HG03432 (cell line): ENCODE data around the gene TMC5.
"Not testable (repeated sequence)": the region's sequence is repeated elsewhere in the genome, so short reads cannot be mapped to it uniquely, and the experiment has no call there.

ENCODE experiments used
- ATAC-seq: cut with Tn5 transposase; IDR thresholded peaks from one replicate; pipeline ENCODE4 v1.9.1; 2021; ENCODE audit warnings: mild to moderate bottlenecking, moderate library complexity; ENCODE audit not compliant: unreplicated experiment

TMC5 gene

GRCh38 chr16:19417640-19418039 is at the start of gene TMC5:
Gene TMC5 (plus strand): TSS chr16:19417883. CDS start chr16:19440039, 22,156 bp downstream.
- no peak for ATAC-seq

GRCh38 chr16:19372541-19372940 is 45.1 kb upstream of the TMC5 start:
- ATAC-seq = not testable (repeated sequence)

- no peak for ATAC-seq
Observed at GRCh38 chr16:19374402-19374801, 43.3 kb upstream of the TMC5 start.

GRCh38 chr16:19375561-19376158 is 42.0 kb upstream of the TMC5 start:
- no peak for ATAC-seq

- no peak for ATAC-seq
Observed at GRCh38 chr16:19377864-19378263, 39.8 kb upstream of the TMC5 start.

- no peak for ATAC-seq
Observed at GRCh38 chr16:19378511-19378910, 39.2 kb upstream of the TMC5 start.

- ATAC-seq = no peak
Observed at GRCh38 chr16:19379838-19380237, 37.8 kb upstream of the TMC5 start.

- no peak for ATAC-seq
Observed at GRCh38 chr16:19380328-19380727, 37.4 kb upstream of the TMC5 start.

GRCh38 chr16:19382084-19382801 is 35.4 kb upstream of the TMC5 start:
- no peak for ATAC-seq

GRCh38 chr16:19382887-19383816 is 34.5 kb upstream of the TMC5 start:
- no peak for ATAC-seq

GRCh38 chr16:19384656-19385055 is 33.0 kb upstream of the TMC5 start:
- no peak for ATAC-seq

- ATAC-seq = no peak
Observed at GRCh38 chr16:19386525-19386924, 31.2 kb upstream of the TMC5 start.

GRCh38 chr16:19389246-19389645 is 28.4 kb upstream of the TMC5 start:
- ATAC-seq = no peak

- not testable (repeated sequence) for ATAC-seq
Observed at GRCh38 chr16:19391185-19391776, 26.4 kb upstream of the TMC5 start.

GRCh38 chr16:19392352-19392751 is 25.3 kb upstream of the TMC5 start:
- ATAC-seq = no peak

GRCh38 chr16:19393226-19394111 is 24.2 kb upstream of the TMC5 start:
- ATAC-seq = no peak

- not testable (repeated sequence) for ATAC-seq
Observed at GRCh38 chr16:19395646-19396267, 21.9 kb upstream of the TMC5 start.

GRCh38 chr16:19396555-19397011 is 21.1 kb upstream of the TMC5 start:
- no peak for ATAC-seq

GRCh38 chr16:19397373-19397772 is 20.3 kb upstream of the TMC5 start:
- ATAC-seq = not testable (repeated sequence)

- ATAC-seq = no peak
Observed at GRCh38 chr16:19400711-19401110, 17.0 kb upstream of the TMC5 start.
